ENCODE measurements around the gene ATN1. TPM values are rescaled to one million over a fixed set of nuclear protein-coding genes. Genes with fewer than 3 reads are reported as not detected.

The ATN1 gene
- total and polyA plus RNA-seq, 9 of the 15 experiments (the other 6 are each of a cell fraction or from before 2014, with no cell fraction given) = 0.15 to 49.8 (median 2.7) TPM

GRCh38 chr12:6943722-6944380 lies 16.1 kb downstream of the ATN1 start, which contains the start of the genes C12orf57 and RNU7-1 (continued):
- TF ChIP-seq, protein P1, sequence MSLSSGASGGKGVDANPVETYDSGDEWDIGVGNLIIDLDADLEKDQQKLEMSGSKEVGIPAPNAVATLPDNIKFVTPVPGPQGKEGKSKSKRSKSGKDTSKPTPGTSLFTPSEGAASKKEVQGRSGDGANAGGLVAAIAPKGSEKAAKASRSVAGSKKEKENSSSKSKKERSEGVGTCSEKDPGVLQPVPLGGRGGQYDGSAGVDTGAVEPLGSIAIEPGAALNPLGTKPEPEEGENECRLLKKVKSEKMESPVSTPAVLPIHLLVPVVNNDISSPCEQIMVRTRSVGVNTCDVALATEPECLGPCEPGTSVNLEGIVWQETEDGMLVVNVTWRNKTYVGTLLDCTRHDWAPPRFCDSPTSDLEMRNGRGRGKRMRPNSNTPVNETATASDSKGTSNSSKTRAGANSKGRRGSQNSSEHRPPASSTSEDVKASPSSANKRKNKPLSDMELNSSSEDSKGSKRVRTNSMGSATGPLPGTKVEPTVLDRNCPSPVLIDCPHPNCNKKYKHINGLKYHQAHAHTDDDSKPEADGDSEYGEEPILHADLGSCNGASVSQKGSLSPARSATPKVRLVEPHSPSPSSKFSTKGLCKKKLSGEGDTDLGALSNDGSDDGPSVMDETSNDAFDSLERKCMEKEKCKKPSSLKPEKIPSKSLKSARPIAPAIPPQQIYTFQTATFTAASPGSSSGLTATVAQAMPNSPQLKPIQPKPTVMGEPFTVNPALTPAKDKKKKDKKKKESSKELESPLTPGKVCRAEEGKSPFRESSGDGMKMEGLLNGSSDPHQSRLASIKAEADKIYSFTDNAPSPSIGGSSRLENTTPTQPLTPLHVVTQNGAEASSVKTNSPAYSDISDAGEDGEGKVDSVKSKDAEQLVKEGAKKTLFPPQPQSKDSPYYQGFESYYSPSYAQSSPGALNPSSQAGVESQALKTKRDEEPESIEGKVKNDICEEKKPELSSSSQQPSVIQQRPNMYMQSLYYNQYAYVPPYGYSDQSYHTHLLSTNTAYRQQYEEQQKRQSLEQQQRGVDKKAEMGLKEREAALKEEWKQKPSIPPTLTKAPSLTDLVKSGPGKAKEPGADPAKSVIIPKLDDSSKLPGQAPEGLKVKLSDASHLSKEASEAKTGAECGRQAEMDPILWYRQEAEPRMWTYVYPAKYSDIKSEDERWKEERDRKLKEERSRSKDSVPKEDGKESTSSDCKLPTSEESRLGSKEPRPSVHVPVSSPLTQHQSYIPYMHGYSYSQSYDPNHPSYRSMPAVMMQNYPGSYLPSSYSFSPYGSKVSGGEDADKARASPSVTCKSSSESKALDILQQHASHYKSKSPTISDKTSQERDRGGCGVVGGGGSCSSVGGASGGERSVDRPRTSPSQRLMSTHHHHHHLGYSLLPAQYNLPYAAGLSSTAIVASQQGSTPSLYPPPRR (CRISPR knock-in tag; IDR thresholded peaks at IDR 0.05; ENCODE audit: borderline replicate concordance) = no peak
- TF ChIP-seq SMC3 (conservative IDR thresholded peaks at IDR 0.05; ENCODE audit: insufficient read depth, low read depth, low read length) (no peak), SMARCE1 (IDR thresholded peaks at IDR 0.05) (no peak), KAT2B (IDR thresholded peaks at IDR 0.05; ENCODE audit: low read depth, low read length) (no peak), NBN (IDR thresholded peaks at IDR 0.05; ENCODE audit: low read depth) (peak; percentile 91), XRCC3 (IDR thresholded peaks at IDR 0.05) (no peak), ZBED1 (IDR thresholded peaks at IDR 0.05) (peak; percentile 98), ZNF668 (CRISPR knock-in tag; IDR thresholded peaks at IDR 0.05) (no peak; the same call in 1 of the 2 replicates), POLR2AphosphoS5 (IDR thresholded peaks at IDR 0.05; ENCODE audit: control insufficient read depth, insufficient read depth, low read depth, low read length) (peak; percentile 100), DPF2 (IDR thresholded peaks at IDR 0.05) (peak; percentile 10; the same call in 1 of the 2 replicates), VEZF1 (CRISPR knock-in tag; IDR thresholded peaks at IDR 0.05) (peak; percentile 51; the same call in 1 of the 2 replicates), NFXL1 (CRISPR knock-in tag; IDR thresholded peaks at IDR 0.05) (peak; percentile 92), ZNF696 (CRISPR knock-in tag; conservative IDR thresholded peaks at IDR 0.05) (peak; percentile 95), NELFE (IDR thresholded peaks at IDR 0.05; ENCODE audit: insufficient read depth, insufficient read length) (peak; percentile 72), NCOR1 (IDR thresholded peaks at IDR 0.05) (peak; percentile 93), ETV5 (CRISPR knock-in tag; IDR thresholded peaks at IDR 0.05; ENCODE audit: low read depth) (no peak), SMAD3 (CRISPR knock-in tag; conservative IDR thresholded peaks at IDR 0.05) (peak; percentile 96), ZNF253 (CRISPR knock-in tag; conservative IDR thresholded peaks at IDR 0.05) (peak; percentile 96)
- TF ChIP-seq, protein P2, sequence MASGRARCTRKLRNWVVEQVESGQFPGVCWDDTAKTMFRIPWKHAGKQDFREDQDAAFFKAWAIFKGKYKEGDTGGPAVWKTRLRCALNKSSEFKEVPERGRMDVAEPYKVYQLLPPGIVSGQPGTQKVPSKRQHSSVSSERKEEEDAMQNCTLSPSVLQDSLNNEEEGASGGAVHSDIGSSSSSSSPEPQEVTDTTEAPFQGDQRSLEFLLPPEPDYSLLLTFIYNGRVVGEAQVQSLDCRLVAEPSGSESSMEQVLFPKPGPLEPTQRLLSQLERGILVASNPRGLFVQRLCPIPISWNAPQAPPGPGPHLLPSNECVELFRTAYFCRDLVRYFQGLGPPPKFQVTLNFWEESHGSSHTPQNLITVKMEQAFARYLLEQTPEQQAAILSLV (tag; IDR thresholded peaks at IDR 0.05) = no peak
- TF ChIP-seq, protein P3, sequence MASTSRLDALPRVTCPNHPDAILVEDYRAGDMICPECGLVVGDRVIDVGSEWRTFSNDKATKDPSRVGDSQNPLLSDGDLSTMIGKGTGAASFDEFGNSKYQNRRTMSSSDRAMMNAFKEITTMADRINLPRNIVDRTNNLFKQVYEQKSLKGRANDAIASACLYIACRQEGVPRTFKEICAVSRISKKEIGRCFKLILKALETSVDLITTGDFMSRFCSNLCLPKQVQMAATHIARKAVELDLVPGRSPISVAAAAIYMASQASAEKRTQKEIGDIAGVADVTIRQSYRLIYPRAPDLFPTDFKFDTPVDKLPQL (IDR thresholded peaks at IDR 0.05; ENCODE audit: extremely low read depth, insufficient read length) = peak; percentile 99
- TF ChIP-seq, protein P4, sequence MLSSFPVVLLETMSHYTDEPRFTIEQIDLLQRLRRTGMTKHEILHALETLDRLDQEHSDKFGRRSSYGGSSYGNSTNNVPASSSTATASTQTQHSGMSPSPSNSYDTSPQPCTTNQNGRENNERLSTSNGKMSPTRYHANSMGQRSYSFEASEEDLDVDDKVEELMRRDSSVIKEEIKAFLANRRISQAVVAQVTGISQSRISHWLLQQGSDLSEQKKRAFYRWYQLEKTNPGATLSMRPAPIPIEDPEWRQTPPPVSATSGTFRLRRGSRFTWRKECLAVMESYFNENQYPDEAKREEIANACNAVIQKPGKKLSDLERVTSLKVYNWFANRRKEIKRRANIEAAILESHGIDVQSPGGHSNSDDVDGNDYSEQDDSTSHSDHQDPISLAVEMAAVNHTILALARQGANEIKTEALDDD (IDR thresholded peaks at IDR 0.05) = peak; percentile 35; the same call in 1 of the 2 replicates

Data from K562 (cell line).